ENCODE measurements around the gene CLEC11A. TPM values are rescaled to one million over a fixed set of nuclear protein-coding genes. Genes with fewer than 3 reads are reported as not detected.

Gene CLEC11A
- total RNA-seq, 2 experiments from 2014 or later: 0.63 to 0.70 TPM

DNA sequence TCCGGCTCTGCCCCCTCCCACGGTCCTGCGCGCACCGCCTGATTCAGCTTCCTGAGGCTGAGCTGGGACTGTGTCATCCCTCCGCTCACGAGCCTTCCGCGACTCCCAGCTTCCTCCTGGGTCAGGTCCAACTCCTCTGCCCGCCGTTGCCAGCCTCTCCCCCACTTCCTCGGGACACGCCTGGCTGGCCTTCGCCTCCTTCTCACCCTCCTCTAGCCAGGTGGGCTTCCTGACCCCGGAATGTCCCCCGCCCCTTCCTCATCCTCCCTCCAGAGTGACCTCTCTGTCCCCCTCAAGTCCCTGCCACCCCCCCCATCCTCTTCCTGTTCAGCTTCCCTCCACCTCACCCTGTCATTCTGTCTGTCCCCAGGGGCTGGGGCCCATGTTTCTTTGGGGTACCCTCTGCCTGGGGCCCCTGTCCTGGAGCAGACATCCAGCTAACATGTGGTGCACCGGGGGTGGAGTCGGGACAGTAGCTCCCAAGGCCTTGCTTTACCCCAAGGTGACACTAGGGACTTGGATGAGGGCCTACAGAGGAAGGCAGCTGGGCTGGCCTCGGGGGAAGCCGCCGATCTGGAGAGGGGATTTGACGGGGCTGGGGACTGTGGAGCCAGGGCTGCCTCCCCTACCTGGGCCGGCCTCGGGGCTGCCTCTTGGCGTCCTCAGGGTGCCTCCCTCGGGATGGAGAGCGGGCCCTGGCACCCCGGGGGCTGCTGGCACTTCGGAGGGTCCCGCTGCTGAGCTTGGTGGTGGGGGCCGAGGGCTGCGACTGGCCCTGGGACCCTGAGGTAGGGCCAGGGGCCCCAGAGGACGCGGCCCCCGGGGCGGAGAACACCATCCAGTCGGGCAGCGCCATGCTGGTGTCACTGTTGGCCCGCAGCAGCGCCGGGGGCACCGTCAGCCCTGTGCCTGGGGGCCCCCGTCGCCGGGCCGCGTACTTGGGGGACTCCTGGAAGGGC is 20.0 kb upstream of the CLEC11A start:
- POLR2A ChIA-PET: interaction anchor here (0.5 kb wide), 1 partner anchor 43 kb away, joined by 3 read pairs; no protein-coding TSS in a partner anchor
- CTCF ChIA-PET: interaction anchor here (0.6 kb wide), 1 partner anchor 11 kb away, joined by 4 read pairs; no protein-coding TSS in a partner anchor

- ChIA-PET CTCF (no interaction called here), POLR2A (no interaction called here)
These were observed 19.0 kb upstream of the CLEC11A start for GRCh38 chr19:50703915-50704796.

GRCh38 chr19:50705422-50706019 is 17.6 kb upstream of the CLEC11A start:
- POLR2A ChIA-PET: no interaction called here
- CTCF ChIA-PET: no interaction called here

DNA sequence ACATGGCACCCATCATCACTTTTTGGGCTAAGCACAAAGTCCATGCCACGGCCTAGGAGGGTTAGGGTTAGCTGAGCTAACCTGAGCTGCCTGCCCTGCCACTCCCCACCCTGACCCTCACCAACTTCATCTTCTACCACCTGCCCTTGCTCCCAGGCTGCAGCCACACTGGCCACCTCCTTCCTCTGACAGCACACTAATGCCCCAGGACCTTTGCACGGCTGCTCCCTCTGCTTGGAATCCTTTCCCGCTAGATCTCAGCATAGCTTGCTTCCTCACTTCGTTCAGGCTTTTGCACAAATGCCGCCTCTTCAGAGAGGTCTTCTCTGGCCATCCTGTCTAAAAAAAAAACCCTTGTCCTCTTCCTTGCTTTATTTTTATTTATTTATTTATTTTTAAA is 16.8 kb upstream of the CLEC11A start:
- ChIA-PET POLR2A (no interaction called here), CTCF (no interaction called here)

DNA sequence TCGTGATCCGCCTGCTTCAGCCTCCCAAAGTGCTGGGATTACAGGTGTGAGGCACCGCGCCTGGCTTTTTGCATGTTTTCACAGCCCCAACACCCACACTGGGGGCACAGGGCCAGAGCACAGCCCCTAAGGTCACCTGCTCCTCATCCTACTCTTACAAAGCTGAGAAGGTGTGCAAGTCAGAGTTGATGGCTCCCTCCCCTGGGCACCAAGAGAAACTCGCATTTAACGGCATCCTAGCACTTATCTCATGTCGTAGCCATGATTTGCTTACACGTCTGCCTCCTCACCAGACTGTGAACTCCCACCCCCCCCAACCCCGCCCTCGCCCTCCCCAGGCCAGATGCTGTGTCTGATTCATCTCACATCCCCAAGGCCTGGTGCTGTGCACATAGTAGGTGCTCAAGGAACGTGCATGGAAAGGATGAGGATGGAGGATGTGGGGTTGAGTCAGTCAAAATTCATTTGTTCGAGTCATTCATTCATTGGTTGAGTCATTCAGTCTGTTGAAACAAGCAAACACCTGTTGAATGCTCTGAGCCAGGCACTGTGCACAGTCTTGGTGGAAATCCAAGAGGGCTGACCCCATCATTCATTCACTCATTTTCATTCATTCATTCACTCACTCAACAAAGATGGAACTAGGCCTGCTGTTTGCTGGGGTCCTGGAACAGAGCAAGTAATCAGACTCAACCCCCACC is 14.8 kb upstream of the CLEC11A start:
- POLR2A ChIA-PET: no interaction called here
- CTCF ChIA-PET: no interaction called here

GRCh38 chr19:50710094-50710493 is 13.1 kb upstream of the CLEC11A start:
- CTCF ChIA-PET: no interaction called here
- POLR2A ChIA-PET: no interaction called here

DNA sequence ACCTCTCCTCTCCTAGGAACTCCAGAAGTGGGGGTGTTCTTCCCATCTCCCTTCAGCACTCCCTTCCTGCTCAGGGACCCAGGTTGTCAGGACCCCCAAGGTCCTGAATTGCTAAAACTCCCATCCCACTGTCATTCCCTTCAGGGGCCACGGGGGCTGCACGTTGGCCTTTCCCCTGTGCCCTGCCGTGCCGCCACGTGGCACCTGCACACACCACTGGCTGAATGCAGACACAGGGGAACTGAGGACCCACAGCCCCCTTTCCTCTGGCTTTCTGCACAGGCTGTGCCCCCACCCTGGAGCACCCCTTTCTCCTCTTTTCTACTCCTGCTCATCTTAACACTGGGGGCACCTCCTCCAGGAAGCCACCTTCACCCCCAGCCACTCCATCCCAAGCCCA is 12.6 kb upstream of the CLEC11A start:
- POLR2A ChIA-PET: no interaction called here
- CTCF ChIA-PET: no interaction called here

DNA sequence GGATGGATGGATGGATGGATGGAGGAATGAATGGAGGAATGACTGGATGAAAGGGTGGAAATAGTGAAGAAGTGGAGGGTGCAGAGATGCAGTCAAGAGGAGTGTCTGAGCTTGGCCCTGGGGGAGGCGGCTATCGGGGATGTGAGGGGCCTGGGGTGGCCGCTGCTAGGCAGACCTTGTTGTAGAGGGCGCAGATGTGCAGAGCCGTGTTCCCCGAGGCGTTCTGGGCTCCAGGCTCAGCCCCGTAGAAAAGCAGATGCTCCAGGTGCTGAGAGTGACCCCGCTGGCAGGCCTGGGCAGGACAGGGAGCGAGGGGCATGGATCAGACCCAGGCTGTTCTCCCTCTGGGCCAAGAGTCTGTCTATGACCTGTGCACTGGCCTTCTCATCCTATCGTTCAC is 12.0 kb upstream of the CLEC11A start:
- ChIA-PET POLR2A (no interaction called here), CTCF (no interaction called here)

- ChIA-PET CTCF (no interaction called here), POLR2A (no interaction called here)
These were observed 11.4 kb upstream of the CLEC11A start for GRCh38 chr19:50711805-50712204.

- CTCF ChIA-PET: no interaction called here
These were observed 10.3 kb upstream of the CLEC11A start for GRCh38 chr19:50712833-50713232.

GRCh38 chr19:50713556-50714236 is 9.5 kb upstream of the CLEC11A start:
- ChIA-PET POLR2A (no interaction called here), CTCF (no interaction called here)

More at GRCh38 chr19:50712833-50713232, 10.3 kb upstream of the CLEC11A start:
- POLR2A ChIA-PET: no interaction called here

DNA sequence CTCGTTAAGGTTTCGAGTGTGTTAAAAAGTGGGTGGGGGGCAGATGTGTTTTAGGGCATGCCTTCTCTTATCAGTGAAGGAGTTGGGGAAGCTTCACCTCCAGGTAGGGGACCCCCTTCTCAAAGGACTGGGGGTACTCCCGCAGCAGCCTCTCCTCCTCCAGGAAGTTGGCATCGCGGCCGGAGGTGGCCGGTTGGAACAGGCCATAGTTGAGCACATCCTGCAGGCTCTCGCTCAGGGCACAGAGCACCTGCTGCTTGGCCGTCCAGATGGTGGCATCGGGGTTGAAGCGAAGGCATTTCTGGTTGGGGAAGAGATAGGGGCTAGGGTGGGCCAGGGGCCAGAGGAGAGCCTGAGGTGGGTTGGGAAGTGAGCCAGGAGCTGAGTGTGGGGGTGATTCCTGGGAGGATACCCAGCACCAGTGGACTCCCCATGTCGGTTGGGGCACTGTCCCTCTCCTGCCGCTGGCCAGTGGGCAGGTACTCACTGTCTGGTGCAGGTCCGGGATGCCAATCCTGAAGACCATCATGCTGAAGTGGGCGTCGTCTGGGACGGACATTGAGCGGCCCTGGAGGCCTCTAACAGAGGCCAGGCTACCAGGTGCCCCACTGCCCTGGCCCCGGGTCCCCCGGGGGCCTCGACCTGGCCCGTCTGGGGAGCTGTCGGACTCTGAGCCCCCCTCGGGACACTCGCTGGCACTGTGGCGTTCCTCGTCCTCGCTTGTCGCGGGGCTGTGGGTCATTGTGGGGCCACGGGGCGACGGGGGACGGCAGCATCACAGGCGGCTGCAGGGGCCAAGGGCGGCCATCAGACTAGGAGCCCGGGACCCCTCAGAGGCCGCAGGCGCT is 6.8 kb upstream of the CLEC11A start:
- POLR2A ChIA-PET: interaction anchor here (0.6 kb wide), 1 partner anchor 73 kb away, joined by 5 read pairs; no protein-coding TSS in a partner anchor
- CTCF ChIA-PET: no interaction called here

- POLR2A ChIA-PET: no interaction called here
- CTCF ChIA-PET: no interaction called here
These were observed 6.0 kb upstream of the CLEC11A start for GRCh38 chr19:50717026-50717723.

DNA sequence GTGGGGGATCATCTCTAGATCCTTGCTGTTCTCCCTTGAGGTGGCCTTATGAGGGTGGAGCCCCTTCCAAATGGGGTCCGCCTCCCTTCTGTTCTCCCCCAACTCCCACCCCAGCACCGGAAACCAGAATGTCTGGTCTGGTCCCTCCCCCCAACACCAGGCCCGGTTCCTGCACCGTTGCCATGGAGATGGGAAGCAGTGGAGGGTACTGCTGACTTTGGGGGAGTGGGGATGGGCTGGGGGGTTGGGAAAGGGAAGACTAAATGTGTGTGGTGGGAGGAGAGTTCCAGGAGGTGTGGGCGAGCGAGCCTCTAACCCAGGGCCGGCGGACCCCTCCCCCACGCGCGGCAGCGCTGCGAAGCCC is 5.3 kb upstream of the CLEC11A start:
- POLR2A ChIA-PET: no interaction called here
- CTCF ChIA-PET: interaction anchor here (0.6 kb wide), 1 partner anchor 180 kb away, joined by 3 read pairs; no protein-coding TSS in a partner anchor

DNA sequence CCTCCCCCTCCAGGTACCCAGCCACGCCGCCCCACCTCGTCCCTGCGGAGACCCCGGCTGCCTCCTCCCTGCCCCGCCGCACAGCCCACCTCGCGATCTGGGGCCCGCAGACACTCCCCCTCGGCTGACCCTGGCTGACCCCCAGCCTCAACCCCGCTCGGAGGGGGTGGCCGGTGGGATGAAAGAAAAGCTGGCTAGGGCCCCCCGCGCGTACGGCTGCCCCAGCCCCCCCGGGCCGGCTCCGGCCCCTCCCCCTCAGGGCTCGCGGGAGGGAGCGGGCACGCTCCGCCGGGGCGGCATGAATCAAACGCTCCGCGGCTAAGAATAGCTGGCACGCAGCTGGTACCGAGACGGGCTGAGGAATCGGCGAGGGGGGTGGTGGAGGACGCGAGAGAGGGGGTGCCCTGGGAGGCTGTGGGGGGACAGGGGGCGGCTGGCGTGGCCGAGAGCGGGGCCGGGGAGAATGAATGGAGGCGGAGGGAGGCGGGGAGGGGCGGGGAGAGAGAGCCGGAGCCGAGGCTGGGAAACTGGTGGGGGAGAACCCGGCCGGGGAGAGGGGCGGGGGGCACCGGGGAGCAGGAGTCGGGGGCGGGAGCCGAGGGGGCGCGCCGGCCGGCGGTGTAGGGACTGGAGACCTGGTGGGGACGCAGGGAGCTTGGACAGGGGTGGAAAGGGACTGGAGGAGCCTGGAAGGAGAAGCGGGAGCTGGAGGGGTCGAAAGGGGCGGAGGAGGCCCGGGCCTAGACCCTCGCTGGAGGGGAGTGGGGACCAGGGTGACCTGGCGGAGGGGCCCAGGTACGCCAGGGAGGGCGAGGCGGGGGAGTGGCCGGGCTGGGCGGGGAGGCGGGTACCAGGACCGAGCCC is 4.7 kb upstream of the CLEC11A start:
- ChIA-PET CTCF (interaction anchor here (0.6 kb wide), 1 partner anchor 181 kb away, joined by 3 read pairs; no protein-coding TSS in a partner anchor), POLR2A (no interaction called here)

DNA sequence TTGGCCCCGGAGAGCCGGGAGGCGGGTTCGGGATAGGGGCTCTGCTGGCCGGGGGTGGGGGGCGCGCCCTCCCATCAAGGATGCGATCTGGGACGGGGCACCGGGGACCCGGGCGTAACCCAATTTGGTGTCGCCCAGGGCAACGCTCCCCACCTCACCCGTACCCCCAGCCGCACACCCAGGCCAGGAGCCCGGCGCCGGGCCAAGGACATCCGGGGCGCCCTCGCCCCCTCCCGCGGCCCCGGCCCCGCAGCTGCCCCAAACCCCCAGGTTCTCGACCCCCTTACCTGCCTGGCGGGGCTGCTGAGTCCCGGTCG is 4.1 kb upstream of the CLEC11A start:
- ChIA-PET POLR2A (no interaction called here), CTCF (no interaction called here)

DNA sequence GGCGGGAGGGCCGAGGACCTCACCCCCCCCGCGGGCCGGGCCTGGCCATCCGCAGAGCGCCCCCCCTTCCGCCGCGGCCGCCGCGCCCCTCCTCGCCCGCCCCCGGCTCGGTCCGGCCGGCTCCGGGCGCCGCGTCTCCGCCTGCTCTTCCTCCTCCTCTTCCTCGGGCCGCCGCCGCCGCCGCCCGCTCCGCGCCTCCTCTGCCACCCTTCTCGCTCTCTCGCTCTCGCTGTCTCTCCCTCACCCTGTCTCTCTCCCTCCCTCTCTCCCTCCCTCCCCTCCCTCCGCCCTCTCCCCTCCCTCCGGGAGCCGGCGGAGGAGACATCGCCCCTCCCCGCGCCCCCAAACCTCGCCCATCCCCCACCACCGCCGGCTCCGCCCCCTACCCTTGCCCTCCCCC is 3.6 kb upstream of the CLEC11A start, which contains the start of gene SHANK1:
TSS of gene SHANK1 (minus strand) at position 237 of the 400 bp plus-strand sequence. CDS start 2,883 bp downstream, outside the sequence.
- ChIA-PET CTCF (no interaction called here), POLR2A (no interaction called here)
